DMS 273 (cell line): ENCODE measurements around the gene NUCB1.
"Not testable (repeated sequence)": the region's sequence is repeated elsewhere in the genome, so short reads cannot be mapped to it uniquely, and the experiment has no call there.

Experiments
- DNase-seq: peaks from one replicate; lab custom pipeline; 2025; ENCODE audit not compliant: unreplicated experiment; lab: John Stamatoyannopoulos, UW

NUCB1 gene

DNA sequence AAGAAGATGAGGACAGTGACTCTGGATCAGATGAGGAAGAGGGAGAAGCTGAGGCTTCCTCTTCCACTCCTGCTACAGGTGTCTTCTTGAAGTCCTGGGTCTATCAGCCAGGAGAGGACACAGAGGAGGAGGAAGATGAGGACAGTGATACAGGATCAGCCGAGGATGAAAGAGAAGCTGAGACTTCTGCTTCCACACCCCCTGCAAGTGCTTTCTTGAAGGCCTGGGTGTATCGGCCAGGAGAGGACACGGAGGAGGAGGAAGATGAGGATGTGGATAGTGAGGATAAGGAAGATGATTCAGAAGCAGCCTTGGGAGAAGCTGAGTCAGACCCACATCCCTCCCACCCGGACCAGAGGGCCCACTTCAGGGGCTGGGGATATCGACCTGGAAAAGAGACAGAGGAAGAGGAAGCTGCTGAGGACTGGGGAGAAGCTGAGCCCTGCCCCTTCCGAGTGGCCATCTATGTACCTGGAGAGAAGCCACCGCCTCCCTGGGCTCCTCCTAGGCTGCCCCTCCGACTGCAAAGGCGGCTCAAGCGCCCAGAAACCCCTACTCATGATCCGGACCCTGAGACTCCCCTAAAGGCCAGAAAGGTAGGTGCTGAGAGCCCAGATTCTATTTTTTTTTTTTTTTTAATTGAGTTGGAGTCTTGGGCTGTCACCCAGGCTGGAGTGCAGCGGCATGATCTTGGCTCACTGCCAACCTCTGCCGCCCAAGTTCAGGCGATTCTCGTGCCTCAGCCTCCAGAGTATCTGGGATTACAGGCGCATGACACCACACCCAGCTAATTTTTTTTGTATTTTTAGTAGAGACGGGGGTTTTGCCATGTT, 25.6 kb upstream of the NUCB1 start:
- DNase-seq = peak; percentile 75

DNA sequence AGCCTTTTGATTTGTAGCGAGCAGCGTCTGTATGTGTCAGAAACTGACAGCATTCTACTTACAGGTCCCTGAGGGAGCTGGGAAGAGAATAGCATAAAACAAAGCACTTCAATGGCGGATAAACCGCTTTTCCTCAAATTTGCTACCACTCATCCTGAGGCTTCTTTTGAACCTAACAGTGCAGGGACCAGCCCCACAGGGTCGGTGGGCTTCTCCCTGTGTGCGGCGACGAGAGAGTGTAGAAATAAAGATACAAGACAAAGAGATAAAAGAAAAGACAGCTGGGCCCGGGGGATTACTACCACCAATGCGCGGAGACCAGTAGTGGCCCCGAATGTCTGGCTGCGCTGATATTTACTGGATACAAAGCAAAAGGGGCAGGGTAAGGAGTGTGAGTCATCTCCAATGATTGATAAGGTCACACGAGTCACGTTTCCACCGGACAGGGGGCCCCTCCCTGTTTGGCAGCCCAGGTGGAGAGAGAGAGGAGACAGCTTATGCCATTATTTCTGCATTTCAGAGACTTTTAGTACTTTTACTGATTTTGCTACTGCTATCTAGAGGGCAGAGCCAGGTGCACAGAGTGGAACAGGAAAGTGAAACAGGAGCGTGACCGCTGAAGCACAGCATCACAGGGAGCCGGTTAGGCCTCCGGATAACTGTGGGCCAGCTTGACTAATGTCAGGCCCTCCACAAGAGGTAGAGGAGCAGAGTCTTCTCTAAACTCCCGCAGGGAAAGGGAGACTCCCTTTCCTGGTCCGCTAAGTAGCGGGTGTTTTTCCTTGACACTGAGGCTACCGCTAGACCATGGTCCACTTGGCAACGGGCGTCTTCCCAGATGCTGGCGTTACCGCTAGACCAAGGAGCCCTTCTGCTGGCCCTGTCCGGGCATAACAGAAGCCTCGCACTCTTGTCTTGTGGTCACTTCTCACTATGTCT, 23.8 kb upstream of the NUCB1 start:
- DNase-seq = not testable (repeated sequence)

GRCh38 chr19:48877855-48878195, 22.3 kb upstream of the NUCB1 start:
- no peak for DNase-seq

GRCh38 chr19:48878196-48879024, 21.7 kb upstream of the NUCB1 start:
- DNase-seq = no peak

DNA sequence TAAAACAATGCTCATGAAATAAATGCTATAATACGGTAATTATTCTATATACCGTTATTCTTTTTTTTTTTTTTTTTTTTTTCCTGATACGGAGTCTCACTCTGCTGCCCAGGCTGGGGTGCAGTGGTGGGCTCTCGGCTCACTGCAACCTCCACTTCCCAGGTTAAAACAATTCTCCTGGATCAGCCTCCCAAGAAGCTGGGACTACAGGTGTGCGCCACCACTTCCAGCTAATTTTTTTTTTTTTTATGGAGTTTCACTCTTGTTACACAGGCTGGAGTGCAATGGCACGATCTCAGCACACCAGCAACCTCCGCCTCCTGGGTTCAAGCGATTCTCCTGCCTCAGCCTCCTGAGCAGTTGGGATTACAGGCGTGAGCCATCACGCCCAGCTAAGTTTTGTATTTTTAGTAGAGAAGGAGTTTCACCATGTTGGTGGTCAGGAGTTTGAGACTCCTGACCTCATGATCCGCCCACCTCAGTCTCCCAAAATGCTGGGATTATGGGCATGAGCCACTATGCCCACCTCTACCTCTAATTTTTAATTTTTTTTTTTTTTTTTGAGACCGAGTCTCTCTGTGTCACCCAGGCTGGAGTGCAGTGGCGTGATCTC, 21.0 kb upstream of the NUCB1 start:
- DNase-seq = no peak

DNA sequence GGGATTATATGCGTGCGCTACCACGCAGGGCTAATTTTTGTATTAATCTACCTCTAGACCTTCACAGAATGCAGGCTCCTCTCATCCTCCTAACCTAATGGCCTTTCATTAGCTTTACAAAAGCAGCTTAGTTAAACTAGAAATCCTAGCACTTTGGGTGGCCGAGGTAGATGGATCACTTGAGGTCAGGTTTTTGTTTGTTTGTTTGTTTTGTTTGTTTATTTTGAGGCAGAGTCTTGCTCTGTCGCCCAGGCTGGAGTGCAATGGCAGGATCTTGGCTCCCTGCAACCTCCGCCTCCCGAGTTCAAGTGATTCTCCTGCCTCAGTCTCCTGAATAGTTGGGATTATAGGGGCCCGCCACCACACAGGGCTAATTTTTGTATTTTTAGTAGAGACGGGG, 20.4 kb upstream of the NUCB1 start:
- not testable (repeated sequence) for DNase-seq

DNA sequence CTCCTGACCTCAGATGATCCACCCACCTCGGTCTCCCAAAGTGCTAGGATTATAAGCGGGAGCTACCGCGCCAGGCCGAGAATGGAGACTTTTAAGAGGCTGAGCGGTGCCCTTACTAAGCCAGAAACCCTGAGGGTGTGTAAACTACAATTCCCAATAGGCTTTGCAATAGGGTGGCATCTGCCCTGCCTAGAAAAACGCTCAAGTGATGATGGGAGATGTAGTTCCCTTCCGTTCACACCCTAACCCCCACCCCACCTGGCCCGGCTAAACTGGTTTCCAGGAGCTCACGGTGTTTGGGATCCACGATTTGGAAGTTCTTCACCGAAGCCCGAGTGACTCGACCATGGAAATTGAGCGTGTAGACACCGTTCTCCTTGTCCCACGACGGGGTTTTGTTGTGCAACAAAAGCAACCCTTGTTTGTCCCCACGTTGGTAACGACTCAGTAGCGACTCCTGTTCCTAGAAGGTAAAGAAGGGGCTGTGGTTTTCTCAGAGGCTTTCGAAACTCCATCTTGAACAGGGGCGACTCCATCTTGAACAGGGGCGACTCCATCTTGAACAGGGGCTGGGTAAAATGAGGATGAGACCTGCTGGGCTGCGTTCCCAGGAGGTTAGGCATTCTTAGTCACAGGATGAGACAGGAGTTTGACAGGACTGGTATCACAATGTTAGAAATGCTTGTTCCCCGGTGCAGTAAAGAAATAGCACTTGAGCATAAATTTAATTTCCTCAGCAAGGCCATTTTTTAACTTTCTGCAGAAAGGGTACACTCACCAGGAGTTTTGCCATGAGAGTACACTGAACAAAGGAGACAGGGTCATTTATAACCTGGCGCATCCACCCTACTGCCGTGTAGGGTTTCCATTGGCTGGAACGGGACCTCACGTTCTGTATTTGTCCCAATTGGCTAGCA, 18.1 kb upstream of the NUCB1 start:
- DNase-seq = peak; percentile 59

- DNase-seq = no peak
These were observed 16.4 kb upstream of the NUCB1 start for GRCh38 chr19:48883726-48884125.

GRCh38 chr19:48887861-48888612, 12.1 kb upstream of the NUCB1 start:
- DNase-seq = no peak

DNA sequence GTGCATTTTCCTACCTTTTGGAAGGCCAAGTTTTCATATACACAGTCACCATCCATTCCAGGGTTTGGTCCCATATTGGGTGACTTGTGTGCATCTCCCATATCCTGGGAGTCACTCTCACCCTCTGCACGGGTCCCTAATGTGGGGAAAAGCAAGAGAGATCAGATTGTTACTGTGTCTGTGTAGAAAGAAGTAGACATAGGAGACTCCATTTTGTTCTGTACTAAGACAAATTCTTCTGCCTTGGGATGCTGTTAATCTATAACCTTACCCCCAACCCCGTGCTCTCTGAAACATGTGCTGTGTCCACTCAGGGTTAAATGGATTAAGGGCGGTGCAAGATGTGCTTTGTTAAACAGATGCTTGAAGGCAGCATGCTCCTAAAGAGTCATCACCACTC, 10.6 kb upstream of the NUCB1 start:
- not testable (repeated sequence) for DNase-seq

GRCh38 chr19:48890551-48890950, 9.6 kb upstream of the NUCB1 start:
- DNase-seq = no peak

GRCh38 chr19:48895226-48895625, 4.9 kb upstream of the NUCB1 start:
- no peak for DNase-seq

GRCh38 chr19:48896191-48896720, 3.9 kb upstream of the NUCB1 start:
- no peak for DNase-seq

GRCh38 chr19:48897181-48897580, 2.9 kb upstream of the NUCB1 start:
- no peak for DNase-seq

- DNase-seq = not testable (repeated sequence)
These were observed 744 bp upstream of the NUCB1 start for GRCh38 chr19:48899386-48899749.

DNA sequence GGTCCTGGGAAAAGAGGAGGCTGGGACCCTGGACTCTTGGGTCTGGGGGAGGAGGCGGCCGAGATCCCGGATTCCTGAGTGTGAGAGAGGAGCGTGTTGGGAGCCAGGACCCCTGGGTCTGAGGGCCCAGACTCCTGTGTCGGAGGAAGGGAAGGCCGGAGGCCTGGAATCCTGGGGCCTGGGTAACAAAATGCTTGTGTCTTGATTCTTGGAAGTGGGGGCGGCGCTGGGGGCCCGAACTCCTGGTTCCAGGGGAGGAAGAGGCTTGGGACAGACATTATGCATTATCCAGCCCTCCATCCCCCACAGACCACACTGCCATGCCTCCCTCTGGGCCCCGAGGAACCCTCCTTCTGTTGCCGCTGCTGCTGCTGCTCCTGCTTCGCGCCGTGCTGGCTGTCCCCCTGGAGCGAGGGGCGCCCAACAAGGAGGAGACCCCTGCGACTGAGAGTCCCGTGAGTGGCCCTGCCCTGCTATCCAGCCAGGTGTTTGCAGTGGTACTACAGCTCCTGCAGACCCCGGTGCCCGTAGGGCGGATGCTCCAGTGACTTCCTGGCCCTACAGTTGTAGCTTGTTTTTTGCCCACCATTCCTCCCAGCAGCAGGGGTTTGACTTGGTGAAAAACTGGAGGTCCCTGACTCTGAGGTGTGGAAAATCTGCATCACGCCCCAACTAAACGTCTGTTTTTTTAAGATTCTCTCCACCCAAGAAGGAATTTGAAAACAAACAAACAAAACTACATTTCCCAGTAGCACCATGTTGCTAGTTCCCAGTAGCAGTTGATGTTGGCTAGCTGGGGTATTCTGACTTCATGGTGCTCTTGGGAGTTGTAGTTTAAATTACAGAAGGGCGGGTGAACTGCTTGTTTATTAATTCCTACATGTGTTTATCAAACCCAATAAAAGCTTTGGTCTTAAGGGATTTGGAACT, 630 bp downstream of the NUCB1 start:
- DNase-seq = peak; percentile 47

DNA sequence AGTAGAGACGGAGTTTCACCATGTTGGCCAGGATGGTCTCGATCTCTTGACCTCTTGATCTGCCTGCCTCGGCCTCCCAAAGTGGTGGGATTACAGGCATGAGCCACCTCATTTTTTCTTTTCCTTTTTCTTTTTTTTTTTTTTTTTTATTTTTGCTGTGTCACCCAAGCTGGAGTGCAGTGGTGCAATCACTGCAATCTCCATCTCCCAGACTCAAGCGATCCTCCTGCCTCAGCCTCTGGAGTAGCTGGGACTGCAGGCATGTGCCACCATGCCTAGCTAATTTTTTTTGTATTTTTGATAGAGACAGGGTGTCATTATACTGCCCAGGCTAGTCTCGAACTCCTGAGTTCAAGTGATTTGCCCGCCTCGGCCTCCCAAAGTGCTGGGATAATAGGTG, 2.2 kb downstream of the NUCB1 start:
- not testable (repeated sequence) for DNase-seq

DNA sequence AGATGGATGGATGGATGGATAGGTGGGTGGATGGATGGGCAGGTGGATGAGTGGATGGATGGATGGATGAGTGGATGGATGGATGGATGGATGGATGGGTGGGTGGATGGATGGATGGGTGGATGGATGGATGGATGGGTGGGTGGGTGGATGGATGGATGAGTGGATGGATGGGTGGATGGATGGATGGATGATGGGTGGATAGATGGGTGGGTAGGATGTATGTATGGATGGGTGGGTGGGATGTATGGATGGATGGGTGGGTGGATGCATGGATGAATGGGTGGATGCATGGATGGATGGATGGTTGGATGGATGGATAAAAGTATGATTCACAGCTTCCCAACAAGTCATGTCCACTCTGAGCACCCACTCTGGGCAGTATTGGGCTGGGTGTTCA, 3.7 kb downstream of the NUCB1 start:
- not testable (repeated sequence) for DNase-seq
